ENCODE results near the gene ANKS3.

- no peak for TF ChIP-seq POLR2A (IDR thresholded peaks at IDR 0.05; ENCODE audit: low read depth, low read length)
- TF ChIP-seq POLR2AphosphoS5 (IDR thresholded peaks at IDR 0.05; ENCODE audit: low read depth, low read length): no peak
Observed at GRCh38 chr16:4648917-4649316, 85.2 kb downstream of the ANKS3 start.

All from GM12892 (cell line).